Endometrial microvascular endothelial cells (primary cell): Measurements from ENCODE around the gene ID1. TPM values are rescaled to one million over a fixed set of nuclear protein-coding genes. Genes with fewer than 3 reads are reported as not detected.

ENCODE experiments used
- in situ Hi-C: cut with HindIII; loops from 2 replicates; pipeline ENCODE4 v1.10.0; 2017; ENCODE audit warnings: low sequenced_read_pairs, low pct_unique_long_range_greater_than_20kb; ENCODE audit errors: inconsistent ontology term
- total RNA-seq: library from RNA; depleted of rRNA; stranded (reverse); fragments of >200 nt; gene quantifications from one replicate; pipeline ENCODE4 v1.2.3, GENCODE V29; 2015; ENCODE audit errors: inconsistent ontology term

Gene ID1
- total RNA-seq, result 279 TPM

DNA sequence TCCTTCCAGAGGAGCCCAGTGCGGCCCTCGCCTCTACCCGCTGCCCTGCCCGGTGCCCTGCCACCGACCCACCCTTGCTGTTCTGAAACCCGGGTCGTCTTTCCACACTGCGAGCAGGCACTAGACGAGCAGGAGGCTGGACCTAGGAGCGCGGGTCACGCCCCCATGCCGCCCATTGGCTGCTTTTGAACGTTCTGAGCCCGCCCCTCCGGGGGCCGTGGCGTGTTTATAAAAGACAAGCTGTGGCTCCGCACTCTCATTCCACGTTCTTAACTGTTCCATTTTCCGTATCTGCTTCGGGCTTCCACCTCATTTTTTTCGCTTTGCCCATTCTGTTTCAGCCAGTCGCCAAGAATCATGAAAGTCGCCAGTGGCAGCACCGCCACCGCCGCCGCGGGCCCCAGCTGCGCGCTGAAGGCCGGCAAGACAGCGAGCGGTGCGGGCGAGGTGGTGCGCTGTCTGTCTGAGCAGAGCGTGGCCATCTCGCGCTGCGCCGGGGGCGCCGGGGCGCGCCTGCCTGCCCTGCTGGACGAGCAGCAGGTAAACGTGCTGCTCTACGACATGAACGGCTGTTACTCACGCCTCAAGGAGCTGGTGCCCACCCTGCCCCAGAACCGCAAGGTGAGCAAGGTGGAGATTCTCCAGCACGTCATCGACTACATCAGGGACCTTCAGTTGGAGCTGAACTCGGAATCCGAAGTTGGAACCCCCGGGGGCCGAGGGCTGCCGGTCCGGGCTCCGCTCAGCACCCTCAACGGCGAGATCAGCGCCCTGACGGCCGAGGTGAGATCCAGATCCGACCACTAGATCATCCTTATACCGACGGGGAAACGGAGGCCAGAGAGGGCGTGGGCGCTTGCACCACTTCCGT, at the start of gene ID1:
Gene ID1, plus strand, starts transcription at position 259 of the 871 bp plus-strand sequence. Its CDS starts 99 bp downstream, at position 358.
- in situ Hi-C loops, result no loop called here

GRCh38 chr20:31559704-31560093, 45.4 kb upstream of the ID1 start:
- in situ Hi-C loops, result no loop called here

DNA sequence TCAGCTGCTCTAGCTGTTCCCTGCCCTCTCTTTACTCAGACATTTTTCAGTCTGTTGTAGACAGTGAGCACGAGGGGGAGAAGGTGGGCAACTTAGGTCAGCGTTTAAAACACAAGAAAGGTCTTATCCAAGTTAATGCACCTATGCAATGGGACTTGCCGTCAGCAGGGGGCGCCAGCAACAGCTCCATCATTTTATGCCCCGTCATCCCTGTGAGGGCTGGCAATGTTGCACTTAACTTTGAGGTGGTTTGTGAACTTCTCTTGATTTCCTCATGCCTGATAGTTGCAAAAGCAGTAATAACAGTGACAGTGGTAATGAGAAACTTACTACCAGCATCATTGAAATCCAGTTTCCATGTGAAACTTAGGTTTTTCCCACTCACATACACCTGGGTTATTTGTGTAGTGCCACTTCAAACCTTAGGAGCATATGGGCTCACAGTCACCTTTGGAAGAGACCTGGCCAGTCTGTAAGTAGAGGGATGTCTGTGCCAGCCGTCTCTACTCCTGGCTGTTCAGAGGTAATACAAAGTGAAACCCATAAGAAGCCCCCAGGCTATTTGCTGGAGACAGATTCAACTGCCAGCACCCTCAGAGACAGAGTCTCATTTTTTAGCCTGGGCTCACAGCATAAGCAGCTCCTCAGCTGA, 44.9 kb upstream of the ID1 start:
- in situ Hi-C loops, result no loop called here

- in situ Hi-C loops, result no loop called here
These were observed 44.1 kb upstream of the ID1 start for GRCh38 chr20:31560746-31561598.

- in situ Hi-C loops, result no loop called here
These were observed 42.8 kb upstream of the ID1 start for GRCh38 chr20:31562241-31562640.

DNA sequence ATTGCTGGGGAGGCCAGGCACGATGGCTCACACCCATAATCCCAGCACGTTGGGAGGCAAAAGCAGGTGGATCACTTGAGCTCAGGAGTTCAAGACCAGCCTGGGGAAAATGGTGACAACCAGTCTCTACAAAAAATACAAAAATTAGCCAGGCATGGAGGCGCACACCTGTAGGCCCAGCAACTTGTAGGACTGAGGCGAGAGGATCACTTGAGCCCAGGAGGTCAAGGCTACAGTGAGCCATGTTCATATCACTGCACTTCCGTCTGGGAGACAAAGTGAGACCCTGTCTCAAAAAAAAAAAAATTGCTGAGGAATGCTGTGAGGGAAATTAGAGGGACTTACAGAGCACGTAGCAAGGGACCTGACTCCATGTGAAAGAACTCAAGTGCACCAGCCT, 40.8 kb upstream of the ID1 start:
- in situ Hi-C loops, result no loop called here

DNA sequence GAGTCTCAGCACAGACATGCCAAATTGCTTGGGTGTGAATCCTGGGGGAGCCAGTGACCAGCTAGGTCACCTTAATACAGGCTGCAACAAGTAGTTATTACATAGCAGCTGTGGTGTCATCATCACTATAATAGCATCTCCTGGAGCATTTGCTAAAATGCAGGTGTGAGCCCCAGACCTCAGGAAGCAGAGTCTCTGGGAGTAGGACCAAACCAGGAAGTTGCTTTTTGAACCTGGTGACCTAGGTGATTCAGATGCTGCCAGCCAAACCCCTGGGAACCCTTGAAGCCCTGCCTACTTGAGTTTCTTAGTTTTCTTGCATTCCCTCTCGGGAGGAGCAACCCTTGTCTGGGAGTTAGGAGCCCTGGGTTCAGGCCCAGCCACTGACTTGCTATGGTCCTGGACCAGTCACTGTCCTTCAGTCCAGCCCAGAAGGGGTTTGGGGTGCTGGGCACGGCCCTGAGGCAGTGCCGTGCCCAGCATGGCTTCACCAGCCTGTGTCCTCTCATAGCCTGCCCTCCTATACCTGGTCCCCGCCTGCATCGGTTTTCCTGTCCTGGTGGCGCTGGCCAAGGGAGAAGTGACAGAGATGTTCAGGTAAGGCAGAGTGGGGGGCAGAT, 39.3 kb upstream of the ID1 start:
- in situ Hi-C loops, result no loop called here

DNA sequence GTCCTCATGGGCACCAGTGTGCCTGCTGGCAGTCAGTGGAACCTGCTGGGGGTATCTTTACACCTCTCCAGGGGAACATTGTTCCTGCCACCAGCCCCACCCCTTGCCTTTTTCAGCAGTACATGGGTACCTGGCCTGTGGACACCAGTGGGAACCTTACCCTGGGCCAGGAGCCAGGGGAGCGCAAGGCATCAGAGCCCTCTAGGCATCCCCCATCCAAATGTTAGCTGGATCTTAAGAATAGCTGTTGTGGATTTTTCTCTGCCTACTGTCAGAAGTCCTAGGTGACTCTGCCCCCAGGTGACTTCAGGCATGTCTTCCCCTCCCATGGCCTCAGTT, 38.8 kb upstream of the ID1 start:
- in situ Hi-C loops, result no loop called here

- in situ Hi-C loops, result no loop called here
These were observed 38.3 kb upstream of the ID1 start for GRCh38 chr20:31566658-31567379.

GRCh38 chr20:31567380-31567720, 37.7 kb upstream of the ID1 start:
- in situ Hi-C loops, result no loop called here

DNA sequence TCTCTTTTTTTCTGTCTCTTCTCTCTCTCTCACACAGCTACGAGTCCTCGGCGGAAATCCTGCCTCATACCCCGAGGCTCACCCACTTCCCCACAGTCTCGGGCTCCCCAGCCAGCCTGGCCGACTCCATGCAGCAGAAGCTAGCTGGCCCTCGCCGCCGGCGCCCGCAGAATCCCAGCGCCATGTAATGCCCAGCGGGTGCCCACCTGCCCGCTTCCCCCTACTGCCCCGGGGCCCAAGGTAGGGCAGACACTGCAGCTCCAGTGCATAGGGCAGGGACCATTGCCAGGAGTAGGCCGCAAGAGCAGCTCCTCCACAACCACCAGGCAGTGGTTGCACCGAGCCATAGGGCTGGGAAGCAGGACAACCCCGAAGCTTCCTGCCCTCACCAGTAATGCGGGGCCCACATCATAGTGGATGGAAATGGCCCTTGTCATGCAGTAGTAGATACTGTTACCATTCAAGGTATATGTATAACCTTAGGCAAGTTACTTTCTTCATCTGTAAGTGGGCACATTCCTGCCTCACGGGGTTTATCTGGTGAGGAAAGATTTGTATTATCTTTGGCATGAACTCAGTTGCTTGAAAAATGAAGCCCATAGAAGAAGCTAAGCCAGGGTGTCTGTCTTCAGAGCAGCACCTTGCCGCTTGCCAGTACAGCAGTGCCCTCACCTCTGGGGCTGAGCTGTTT, 36.9 kb upstream of the ID1 start:
- in situ Hi-C loops, result no loop called here

DNA sequence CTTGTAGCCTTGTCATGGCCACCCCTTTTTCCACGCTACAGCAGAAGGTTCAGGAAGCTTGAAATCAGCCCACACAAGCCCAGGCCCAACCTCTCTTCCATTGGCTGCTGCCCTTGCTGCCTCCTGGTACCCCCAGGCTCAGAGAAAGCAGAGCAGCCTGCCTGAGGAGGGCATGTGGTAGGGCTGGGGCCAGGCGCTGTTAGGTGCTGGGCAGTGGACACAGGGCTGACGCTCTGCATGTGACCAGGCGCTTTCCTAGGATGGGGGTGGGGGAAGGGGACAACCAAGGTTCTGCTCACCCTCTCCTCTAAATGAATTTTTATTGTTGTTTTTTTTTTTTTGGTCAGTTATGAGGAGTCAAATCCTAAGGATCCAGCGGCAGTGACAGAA, 36.3 kb upstream of the ID1 start:
- in situ Hi-C loops, result no loop called here

- in situ Hi-C loops, result no loop called here
These were observed 35.7 kb upstream of the ID1 start for GRCh38 chr20:31569163-31570020.

- in situ Hi-C loops, result no loop called here
These were observed 35.0 kb upstream of the ID1 start for GRCh38 chr20:31570021-31570463.

- in situ Hi-C loops, result no loop called here
These were observed 34.1 kb upstream of the ID1 start for GRCh38 chr20:31570735-31571617.

DNA sequence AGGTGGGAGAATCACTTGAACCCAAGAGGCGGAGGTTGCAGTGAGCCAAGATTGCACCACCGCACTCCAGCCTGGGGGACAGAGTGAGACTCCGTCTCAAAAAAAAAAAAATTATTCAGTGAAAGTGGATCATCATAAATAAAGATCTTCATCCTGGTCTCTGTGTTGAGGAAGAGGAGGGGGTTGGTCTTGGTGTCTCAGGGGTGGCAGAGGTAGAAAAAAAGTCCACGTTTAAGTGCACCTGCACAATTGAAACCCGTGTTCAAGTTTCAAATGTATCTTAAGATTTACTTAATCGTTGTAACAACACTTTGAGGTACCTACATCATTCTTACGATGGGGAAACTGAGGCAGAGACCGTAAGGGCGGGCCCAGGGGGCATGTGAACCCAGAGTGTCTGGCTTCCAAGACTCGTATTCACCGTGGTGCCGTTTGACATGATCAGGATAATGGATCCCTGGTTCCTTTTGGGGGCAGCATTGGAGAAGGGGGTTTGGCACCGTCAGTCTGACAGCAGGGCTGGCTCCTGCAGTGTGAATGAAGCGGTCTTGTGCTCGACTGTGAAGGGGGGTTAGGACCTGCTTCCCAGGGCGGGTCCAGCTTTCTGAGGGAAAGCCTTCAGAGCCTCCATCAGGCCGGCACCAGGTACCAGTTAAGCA, 32.9 kb upstream of the ID1 start:
- in situ Hi-C loops, result no loop called here
